Loucy (cell line): ENCODE measurements around the gene MAP2.

Source experiments
- H2AFZ ChIP-seq: fragments of 200-600 bp; sonication (generic); 2 replicates; pipeline ENCODE4 v1.6.0; 2016; ENCODE audit warnings: antibody characterized with exemption, mild to moderate bottlenecking, low read length, moderate library complexity
- H3F3A ChIP-seq: fragments of 200-600 bp; 2 replicates; pipeline ENCODE4 v1.6.0; 2016; ENCODE audit warnings: antibody characterized with exemption, low read depth, mild to moderate bottlenecking
- H3K27me3 ChIP-seq: fragments of 200-600 bp; sonication (generic); 2 replicates; pipeline ENCODE4 v1.6.1; 2014; ENCODE audit warnings: low read length, mild to moderate bottlenecking; ENCODE audit not compliant: insufficient read depth, poor library complexity, severe bottlenecking
- H3K36me3 ChIP-seq: fragments of 200-600 bp; sonication (generic); 2 replicates; pipeline ENCODE4 v1.6.1; 2016; ENCODE audit warnings: low read length; ENCODE audit not compliant: insufficient read depth
- H3K4me1 ChIP-seq: fragments of 200-600 bp; sonication (generic); 2 replicates; pipeline ENCODE4 v1.5.1; 2014; ENCODE audit warnings: low read length, mild to moderate bottlenecking; ENCODE audit not compliant: insufficient read depth, poor library complexity, severe bottlenecking
- H3K4me2 ChIP-seq: fragments of 200-600 bp; sonication (generic); 2 replicates; pipeline ENCODE4 v1.6.0; 2014; ENCODE audit warnings: antibody characterized with exemption, low read length, low read depth, mild to moderate bottlenecking; ENCODE audit not compliant: poor library complexity, severe bottlenecking
- H3K4me3 ChIP-seq: fragments of 200-600 bp; sonication (generic); 2 replicates; pipeline ENCODE4 v1.5.1; 2014; ENCODE audit warnings: low read length, mild to moderate bottlenecking, mixed read lengths; ENCODE audit not compliant: poor library complexity, severe bottlenecking
- H3K79me2 ChIP-seq: fragments of 200-600 bp; sonication (generic); 2 replicates; pipeline ENCODE4 v1.6.1; 2014; ENCODE audit warnings: low read length; ENCODE audit not compliant: insufficient read depth
- H3K9ac ChIP-seq: fragments of 200-600 bp; sonication (generic); 2 replicates; pipeline ENCODE4 v1.6.0; 2014; ENCODE audit warnings: mild to moderate bottlenecking, low read depth, low read length, moderate library complexity; ENCODE audit not compliant: poor library complexity, severe bottlenecking
- H3K9me2 ChIP-seq: fragments of 200-600 bp; sonication (generic); replicated peaks from 2 replicates; pipeline ENCODE4 v1.6.1; 2016; ENCODE audit warnings: low read depth, low read length, mixed read lengths
- H3K9me3 ChIP-seq: fragments of 200-600 bp; sonication (generic); 2 replicates; pipeline ENCODE4 v1.6.1; 2014; ENCODE audit warnings: mild to moderate bottlenecking, antibody characterized with exemption, low read length, low read depth; ENCODE audit not compliant: insufficient read depth
- H4K20me1 ChIP-seq: fragments of 200-600 bp; sonication (generic); 2 replicates; pipeline ENCODE4 v1.6.0; 2014; ENCODE audit warnings: antibody characterized with exemption, low read length, mild to moderate bottlenecking; ENCODE audit not compliant: insufficient read depth, poor library complexity, severe bottlenecking
- EZH2phosphoT487 ChIP-seq: fragments of 200-600 bp; IDR thresholded peaks from 2 replicates; pipeline ENCODE4 v1.6.1; 2018; ENCODE audit warnings: antibody characterized with exemption, mild to moderate bottlenecking, moderate library complexity, borderline replicate concordance
- TF ChIP-seq, protein P1 (sequence below): fragments of 200-600 bp; sonication (generic); conservative IDR thresholded peaks from 2 replicates; pipeline ENCODE4 v1.5.1; 2014; ENCODE audit warnings: mild to moderate bottlenecking, antibody characterized with exemption, low read length

MAP2 gene

GRCh38 chr2:209564816-209565215 is 141.0 kb downstream of the MAP2 start:
- Histone ChIP-seq H3K4me2 (no peak overlapping the region), H3F3A (no peaks in the 10 kb centered on the region), H4K20me1 (no peaks in the 10 kb centered on the region), H3K4me1 (no peaks in the 10 kb centered on the region), H2AFZ (no peak overlapping the region), H3K27me3 (no peaks in the 10 kb centered on the region), H3K79me2 (no peaks in the 10 kb centered on the region), H3K9ac (no peak overlapping the region), H3K36me3 (no peaks in the 10 kb centered on the region), H3K4me3 (no peak overlapping the region), H3K9me2 (no peaks in the 10 kb centered on the region), H3K9me3 (no peaks in the 10 kb centered on the region)
- no peak for TF ChIP-seq EZH2phosphoT487
- TF ChIP-seq, protein P1, sequence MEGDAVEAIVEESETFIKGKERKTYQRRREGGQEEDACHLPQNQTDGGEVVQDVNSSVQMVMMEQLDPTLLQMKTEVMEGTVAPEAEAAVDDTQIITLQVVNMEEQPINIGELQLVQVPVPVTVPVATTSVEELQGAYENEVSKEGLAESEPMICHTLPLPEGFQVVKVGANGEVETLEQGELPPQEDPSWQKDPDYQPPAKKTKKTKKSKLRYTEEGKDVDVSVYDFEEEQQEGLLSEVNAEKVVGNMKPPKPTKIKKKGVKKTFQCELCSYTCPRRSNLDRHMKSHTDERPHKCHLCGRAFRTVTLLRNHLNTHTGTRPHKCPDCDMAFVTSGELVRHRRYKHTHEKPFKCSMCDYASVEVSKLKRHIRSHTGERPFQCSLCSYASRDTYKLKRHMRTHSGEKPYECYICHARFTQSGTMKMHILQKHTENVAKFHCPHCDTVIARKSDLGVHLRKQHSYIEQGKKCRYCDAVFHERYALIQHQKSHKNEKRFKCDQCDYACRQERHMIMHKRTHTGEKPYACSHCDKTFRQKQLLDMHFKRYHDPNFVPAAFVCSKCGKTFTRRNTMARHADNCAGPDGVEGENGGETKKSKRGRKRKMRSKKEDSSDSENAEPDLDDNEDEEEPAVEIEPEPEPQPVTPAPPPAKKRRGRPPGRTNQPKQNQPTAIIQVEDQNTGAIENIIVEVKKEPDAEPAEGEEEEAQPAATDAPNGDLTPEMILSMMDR = no peak

DNA sequence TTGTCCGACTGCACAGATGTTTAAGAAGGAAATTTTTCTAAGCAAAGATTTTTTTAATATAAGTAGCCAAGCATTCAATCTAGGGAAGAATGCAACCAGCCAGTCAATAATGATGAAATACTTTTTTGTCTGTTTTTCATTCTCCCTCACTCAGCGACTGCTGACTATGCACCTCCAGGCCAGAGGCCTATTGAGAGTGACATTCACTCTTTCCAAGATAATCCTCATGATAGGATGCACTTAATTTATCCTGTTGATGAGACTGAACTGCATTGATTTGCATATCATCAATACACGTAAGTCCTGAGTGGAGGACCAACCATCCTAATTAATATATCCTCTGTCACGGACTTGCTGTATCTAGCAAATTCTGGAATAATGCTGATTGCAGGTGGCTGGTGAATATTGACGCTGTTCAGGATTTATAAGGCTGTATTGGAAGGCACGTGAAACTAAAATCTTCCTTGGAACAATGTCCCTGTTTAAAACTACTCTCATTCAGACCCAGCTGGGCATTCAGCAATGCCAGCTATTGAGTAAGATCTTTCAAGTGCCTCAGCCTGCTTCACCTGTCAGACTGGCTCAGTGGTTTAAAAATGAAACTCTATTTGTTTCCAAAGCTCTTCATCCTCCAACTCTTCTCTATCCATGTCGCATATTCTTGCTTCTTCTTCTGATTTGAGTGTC is 142.2 kb downstream of the MAP2 start:
- Histone ChIP-seq H3K27me3 (no peaks in the 10 kb centered on the region), H3K9me2 (no peaks in the 10 kb centered on the region), H3K36me3 (no peaks in the 10 kb centered on the region), H3F3A (no peaks in the 10 kb centered on the region), H3K79me2 (no peaks in the 10 kb centered on the region), H3K4me1 (no peaks in the 10 kb centered on the region), H3K9ac (no peak overlapping the region), H3K9me3 (no peaks in the 10 kb centered on the region), H4K20me1 (no peaks in the 10 kb centered on the region), H3K4me2 (no peak overlapping the region), H3K4me3 (no peak overlapping the region), H2AFZ (no peak overlapping the region)
- TF ChIP-seq EZH2phosphoT487 = no peak
- TF ChIP-seq, protein P1 = no peak

DNA sequence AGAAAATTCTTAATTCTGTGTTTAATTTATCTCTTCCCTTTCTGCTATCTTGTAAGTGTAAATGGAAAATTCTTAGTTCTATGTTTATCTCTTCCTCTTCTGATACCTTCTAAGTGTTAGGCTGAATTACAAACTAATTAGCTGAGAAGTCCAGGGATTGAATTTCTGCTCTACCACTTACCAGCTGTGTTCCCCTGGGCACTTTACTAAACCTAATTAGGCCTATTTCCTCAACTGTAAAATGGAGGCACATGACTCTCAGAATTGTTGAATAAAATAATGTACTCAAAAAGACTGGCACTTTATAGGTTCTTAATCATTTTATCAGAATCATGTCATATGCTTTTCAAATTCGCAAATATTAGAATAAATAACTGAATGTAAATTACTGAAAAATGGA is 146.3 kb downstream of the MAP2 start:
- Histone ChIP-seq H3F3A (no peaks in the 10 kb centered on the region), H3K4me3 (no peak overlapping the region), H3K27me3 (no peaks in the 10 kb centered on the region), H3K9ac (no peak overlapping the region), H3K9me3 (no peaks in the 10 kb centered on the region), H4K20me1 (no peaks in the 10 kb centered on the region), H3K9me2 (no peaks in the 10 kb centered on the region), H3K36me3 (no peaks in the 10 kb centered on the region), H2AFZ (no peak overlapping the region), H3K4me2 (no peak overlapping the region), H3K79me2 (no peaks in the 10 kb centered on the region), H3K4me1 (no peaks in the 10 kb centered on the region)
- TF ChIP-seq, protein P1 = no peak
- no peak for TF ChIP-seq EZH2phosphoT487
